IPS DF 6.9 (cell line): ENCODE data around the gene MTERF1.

Experiments used
- DNase-seq: peaks from one replicate; pipeline ENCODE4 v3.0.0-alpha.2; 2013; ENCODE audit warnings: low read depth, low spot score
- H3K27ac ChIP-seq: one replicate; pipeline ENCODE4 v1.5.1; 2013; ENCODE audit warnings: low read length, control low read depth
- H3K27me3 ChIP-seq: 2 replicates; pipeline ENCODE4 v1.6.1; 2013; ENCODE audit warnings: mild to moderate bottlenecking, low read length; ENCODE audit not compliant: control insufficient read depth, insufficient read depth
- H3K36me3 ChIP-seq: 2 replicates; pipeline ENCODE4 v1.6.1; 2013; ENCODE audit warnings: low read length; ENCODE audit not compliant: control insufficient read depth, insufficient read depth
- H3K4me1 ChIP-seq: 2 replicates; pipeline ENCODE4 v1.6.1; 2013; ENCODE audit warnings: low read length; ENCODE audit not compliant: control insufficient read depth, insufficient read depth
- H3K4me3 ChIP-seq: 2 replicates; pipeline ENCODE4 v1.5.1; 2013; ENCODE audit warnings: mild to moderate bottlenecking, low read length
- H3K9me3 ChIP-seq: 2 replicates; pipeline ENCODE4 v1.6.1; 2013; ENCODE audit warnings: low read length, inconsistent platforms; ENCODE audit not compliant: control insufficient read depth, insufficient read depth
- WGBS: extraction: QIAGEN DNeasy Blood & Tissue Kit; methylation state at CpG from one replicate; pipeline ENCODE4 v1.1.7; 2013; ENCODE audit warnings: mixed read lengths, missing lambda C conversion rate; ENCODE audit not compliant: insufficient read length, insufficient coverage; 5-methylcytosine and 5-hydroxymethylcytosine counted together

MTERF1 gene, protein sequence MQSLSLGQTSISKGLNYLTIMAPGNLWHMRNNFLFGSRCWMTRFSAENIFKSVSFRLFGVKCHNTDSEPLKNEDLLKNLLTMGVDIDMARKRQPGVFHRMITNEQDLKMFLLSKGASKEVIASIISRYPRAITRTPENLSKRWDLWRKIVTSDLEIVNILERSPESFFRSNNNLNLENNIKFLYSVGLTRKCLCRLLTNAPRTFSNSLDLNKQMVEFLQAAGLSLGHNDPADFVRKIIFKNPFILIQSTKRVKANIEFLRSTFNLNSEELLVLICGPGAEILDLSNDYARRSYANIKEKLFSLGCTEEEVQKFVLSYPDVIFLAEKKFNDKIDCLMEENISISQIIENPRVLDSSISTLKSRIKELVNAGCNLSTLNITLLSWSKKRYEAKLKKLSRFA

DNA sequence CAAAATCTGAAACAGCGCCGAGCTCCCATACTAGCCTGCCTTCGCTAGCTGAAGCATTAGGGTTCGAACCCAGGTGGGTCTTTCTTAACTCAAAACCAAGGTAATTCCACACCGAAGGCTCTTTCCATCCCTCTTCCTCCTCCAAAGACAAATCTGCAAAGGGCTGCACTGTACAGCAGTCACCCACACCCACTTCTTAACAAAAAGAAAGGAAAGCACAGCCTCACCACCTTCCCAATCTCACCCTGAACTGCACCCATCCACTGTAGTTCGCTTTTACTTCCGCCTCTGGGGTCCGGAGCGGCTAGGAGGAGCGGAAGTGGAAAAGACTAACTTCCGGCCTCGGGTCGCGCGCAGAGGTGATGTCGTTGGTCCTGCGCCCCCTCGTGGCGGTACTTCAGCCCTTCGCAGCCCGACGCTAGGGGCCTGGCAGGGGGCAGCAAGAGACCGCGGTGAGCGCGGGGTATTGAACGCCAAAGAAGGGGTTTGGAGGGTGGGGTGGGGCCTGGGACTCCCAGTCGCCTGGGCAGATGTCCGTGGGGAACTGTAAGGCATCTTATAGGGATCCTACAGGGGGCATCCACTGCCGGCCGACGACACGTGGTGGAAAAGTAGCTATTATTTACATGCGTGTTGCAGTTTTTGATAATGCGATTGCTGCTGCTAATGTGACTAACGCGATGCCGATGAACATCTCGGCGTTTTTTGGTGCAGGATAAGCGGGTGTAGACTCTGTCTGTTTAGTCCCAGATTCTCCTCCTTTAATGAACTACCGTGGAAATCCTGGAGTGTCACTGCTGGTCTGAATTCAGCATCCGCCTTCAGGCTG is at the start of gene MTERF1:
MTERF1 (minus strand) TSS at position 290 of the 829 bp plus-strand sequence. CDS start 619 bp downstream, outside the sequence.
- Histone ChIP-seq H3K36me3 (no peaks in the 10 kb centered on the region), H3K27me3 (no peaks in the 10 kb centered on the region), H3K27ac (no peak within 1 kb of the TSS), H3K4me1 (no peaks in the 10 kb centered on the region), H3K4me3 (peak within 1 kb of the TSS; percentile 60; the same call in 1 of the 2 replicates), H3K9me3 (no peaks in the 10 kb centered on the region)
- peak; percentile 92 for DNase-seq
- WGBS = no CpG with 5 or more reads among the region's 43 CpGs

DNA sequence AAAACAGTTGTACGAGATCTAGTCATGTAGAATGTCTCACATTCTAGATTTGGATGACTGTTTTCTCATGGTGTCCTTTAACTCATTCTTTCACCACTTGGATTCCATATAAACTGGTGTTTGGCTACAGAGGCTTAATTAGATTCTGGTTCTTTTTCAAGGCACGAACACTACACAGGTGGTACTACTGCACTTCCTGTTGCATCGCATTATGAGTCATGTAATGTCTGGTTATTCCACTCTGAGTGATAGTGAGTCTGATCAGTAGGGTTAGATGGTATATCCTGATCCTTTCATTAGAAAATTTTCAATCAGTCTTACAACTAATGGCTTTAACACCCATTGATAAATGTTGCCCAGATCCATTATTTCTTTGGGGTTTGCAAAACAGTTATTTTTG is 49.0 kb upstream of the MTERF1 start:
- Histone ChIP-seq H3K27me3 (no peaks in the 10 kb centered on the region), H3K4me3 (no peak overlapping the region), H3K4me1 (no peaks in the 10 kb centered on the region), H3K27ac (no peak overlapping the region), H3K9me3 (no peaks in the 10 kb centered on the region), H3K36me3 (no peaks in the 10 kb centered on the region)
- WGBS = no CpG with 5 or more reads among the region's 3 CpGs
- no peak for DNase-seq

DNA sequence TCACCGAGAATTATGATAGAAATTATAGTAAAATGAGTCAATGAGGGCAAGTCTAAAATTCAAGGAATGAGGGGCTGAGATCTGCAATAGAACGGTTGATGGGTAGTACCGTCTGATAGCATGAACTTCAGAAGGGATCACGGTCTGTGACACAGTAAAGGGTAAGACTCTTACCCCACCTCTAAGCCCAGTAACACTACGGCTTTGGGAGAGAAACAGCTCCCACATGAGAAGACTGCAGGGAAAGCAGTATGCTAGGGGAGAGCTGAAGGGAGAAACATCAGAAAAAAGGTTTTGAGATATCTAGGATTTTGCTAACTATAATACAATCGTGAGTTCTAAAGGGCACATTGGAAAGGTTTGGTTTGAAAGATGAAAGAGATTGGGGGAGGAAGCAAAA is 47.4 kb upstream of the MTERF1 start:
- no peaks in the 10 kb centered on the region for H3K9me3 ChIP-seq
- no peak overlapping the region for H3K27ac ChIP-seq
- DNase-seq = no peak
- no peaks in the 10 kb centered on the region for H3K36me3 ChIP-seq
- H3K4me3 ChIP-seq = no peak overlapping the region
- 100% methylated on average over 1 of the region's 6 CpGs for WGBS
- no peaks in the 10 kb centered on the region for H3K27me3 ChIP-seq
- no peaks in the 10 kb centered on the region for H3K4me1 ChIP-seq

DNA sequence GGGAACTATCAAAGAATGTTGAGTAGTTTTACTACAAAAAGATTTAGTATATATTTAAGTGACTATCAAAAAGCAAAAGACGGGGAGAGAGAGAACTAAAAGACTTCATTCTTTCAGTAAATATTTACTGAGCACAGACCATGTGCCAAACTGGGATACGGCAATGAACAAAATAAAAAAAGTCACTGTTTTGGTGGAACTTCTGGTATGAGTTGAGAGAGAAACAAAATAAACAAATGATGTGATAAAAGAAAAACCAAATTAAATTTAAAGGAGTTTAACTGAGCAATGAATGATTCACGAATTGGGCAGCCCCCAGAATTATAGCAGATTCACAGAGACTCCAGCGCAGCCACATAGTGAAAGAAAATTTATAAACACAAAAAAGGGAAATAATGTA is 42.4 kb upstream of the MTERF1 start:
- H3K4me1 ChIP-seq = no peaks in the 10 kb centered on the region
- H3K4me3 ChIP-seq = no peak overlapping the region
- no peaks in the 10 kb centered on the region for H3K9me3 ChIP-seq
- no peak for DNase-seq
- no peak overlapping the region for H3K27ac ChIP-seq
- H3K27me3 ChIP-seq = no peaks in the 10 kb centered on the region
- WGBS = no CpG with 5 or more reads among the region's 4 CpGs
- H3K36me3 ChIP-seq = no peaks in the 10 kb centered on the region

DNA sequence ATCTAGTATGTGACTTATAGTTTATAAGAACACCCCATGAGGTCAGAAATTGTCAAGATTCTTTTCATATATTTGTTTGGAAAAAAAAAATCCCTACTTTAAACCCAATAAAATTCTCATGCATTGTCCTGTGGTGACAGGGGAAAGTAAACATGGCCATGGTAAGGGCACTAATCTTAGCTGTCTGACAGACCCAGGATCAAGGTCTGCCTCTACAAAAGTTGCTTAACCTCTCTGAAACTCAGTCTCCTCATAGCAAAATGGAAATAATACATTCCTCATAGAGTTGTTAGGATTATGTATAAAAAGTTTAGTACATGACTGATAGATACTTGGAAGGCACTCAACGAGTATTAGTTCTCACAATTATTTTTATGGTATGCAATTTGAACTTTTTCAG is 37.9 kb upstream of the MTERF1 start:
- Histone ChIP-seq H3K4me1 (no peaks in the 10 kb centered on the region), H3K36me3 (no peaks in the 10 kb centered on the region), H3K9me3 (no peaks in the 10 kb centered on the region), H3K4me3 (no peak overlapping the region), H3K27me3 (no peaks in the 10 kb centered on the region), H3K27ac (no peak overlapping the region)
- no peak for DNase-seq
- no CpG with 5 or more reads among the region's 1 CpG for WGBS

DNA sequence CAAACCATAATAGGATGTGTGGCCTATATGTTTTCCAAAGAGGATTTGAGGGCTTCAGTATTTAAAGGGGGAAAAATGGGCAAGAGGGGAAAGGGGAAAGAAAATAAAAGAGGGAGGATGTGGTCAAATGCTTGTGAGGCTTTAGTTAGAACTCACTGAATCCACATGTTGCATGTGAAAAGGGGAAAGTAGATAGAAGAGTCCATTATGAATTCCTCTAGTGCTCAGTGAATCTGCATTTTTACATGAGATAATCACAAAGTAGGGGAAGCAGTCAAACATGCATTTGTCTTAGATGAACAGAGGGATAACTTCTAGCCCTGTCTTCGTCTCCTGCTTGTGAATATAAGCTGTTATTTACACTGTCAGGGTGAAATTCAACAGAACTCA is 35.5 kb upstream of the MTERF1 start:
- Histone ChIP-seq H3K4me3 (no peak overlapping the region), H3K36me3 (no peaks in the 10 kb centered on the region), H3K9me3 (no peaks in the 10 kb centered on the region), H3K4me1 (no peaks in the 10 kb centered on the region), H3K27ac (no peak overlapping the region), H3K27me3 (no peaks in the 10 kb centered on the region)
- DNase-seq = no peak
- no CpG with 5 or more reads among the region's 1 CpG for WGBS

DNA sequence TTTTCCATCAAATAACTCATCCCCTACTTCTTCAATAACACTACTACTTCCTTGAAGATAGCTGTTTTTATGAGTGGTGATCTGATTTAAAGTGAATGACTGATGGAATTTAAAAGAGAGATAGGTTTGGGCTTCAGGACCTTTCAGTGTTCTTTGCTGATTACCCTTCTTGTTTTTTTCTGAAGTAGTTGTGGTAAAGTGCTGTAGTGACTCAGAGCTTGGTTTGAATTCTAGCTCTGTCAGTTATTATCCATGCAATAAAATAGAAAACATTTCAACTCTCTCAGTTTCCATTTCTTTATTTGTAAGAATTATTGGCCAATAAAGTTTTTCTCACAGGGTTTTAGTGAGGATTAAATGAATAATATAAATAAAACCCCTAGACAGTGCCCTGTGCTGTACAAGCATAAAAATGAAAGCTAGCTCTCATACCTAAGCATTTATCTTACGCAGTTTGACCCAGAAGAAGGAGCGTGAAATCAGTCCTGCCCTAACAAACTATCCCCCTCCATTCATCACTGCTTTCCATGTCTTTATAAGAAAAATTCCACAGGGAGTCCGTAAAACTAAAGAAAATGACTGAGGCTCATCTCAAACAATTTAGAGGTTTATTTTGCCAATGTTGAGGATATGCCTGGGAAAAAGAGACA is 35.0 kb upstream of the MTERF1 start:
- H3K27me3 ChIP-seq = no peaks in the 10 kb centered on the region
- no peak overlapping the region for H3K4me3 ChIP-seq
- WGBS = no CpG with 5 or more reads among the region's 3 CpGs
- H3K9me3 ChIP-seq = no peaks in the 10 kb centered on the region
- no peaks in the 10 kb centered on the region for H3K4me1 ChIP-seq
- no peak overlapping the region for H3K27ac ChIP-seq
- no peaks in the 10 kb centered on the region for H3K36me3 ChIP-seq
- DNase-seq = no peak

DNA sequence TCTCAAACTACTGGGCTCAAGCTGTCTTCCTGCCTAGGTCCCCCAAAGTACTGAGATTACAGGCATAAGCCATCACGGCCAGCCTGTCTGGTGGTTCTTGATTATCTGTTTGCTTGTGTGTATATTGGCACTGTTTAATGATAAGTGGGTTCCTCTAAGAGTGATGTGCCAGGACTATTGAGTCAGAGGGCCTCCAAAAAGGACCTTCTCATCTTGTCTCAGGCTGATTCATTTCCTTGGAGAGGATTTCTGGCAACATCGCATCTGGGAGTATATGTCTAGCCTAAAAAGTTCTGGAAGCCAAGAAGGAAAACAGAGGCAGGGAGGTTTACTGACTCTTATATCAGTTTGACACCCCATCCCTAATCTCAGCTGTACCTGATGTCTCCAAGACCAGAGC is 33.1 kb upstream of the MTERF1 start:
- no CpG with 5 or more reads among the region's 2 CpGs for WGBS
- H3K27ac ChIP-seq = no peak overlapping the region
- no peak overlapping the region for H3K4me3 ChIP-seq
- H3K4me1 ChIP-seq = no peaks in the 10 kb centered on the region
- no peaks in the 10 kb centered on the region for H3K36me3 ChIP-seq
- H3K27me3 ChIP-seq = no peaks in the 10 kb centered on the region
- DNase-seq = no peak
- no peaks in the 10 kb centered on the region for H3K9me3 ChIP-seq

DNA sequence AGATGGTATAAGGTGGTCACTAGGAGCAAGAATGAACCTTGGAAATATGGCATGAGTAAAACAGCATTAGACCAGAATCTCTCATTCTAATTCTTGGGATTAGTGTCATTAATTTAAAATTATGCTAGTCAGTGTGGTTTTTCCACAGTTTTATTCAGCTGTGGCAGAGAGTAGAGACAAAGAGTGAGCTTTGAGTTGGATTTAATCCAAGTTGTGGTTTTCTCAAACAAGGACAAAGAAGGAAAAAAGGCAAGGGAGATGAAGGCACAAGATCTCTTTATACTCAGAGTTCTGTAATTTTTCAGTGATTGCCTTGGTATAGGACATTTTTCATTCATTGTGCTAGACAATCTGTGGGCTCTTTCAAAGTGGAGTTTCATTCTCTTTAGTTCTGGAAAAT is 32.0 kb upstream of the MTERF1 start:
- Histone ChIP-seq H3K4me3 (no peak overlapping the region), H3K4me1 (no peaks in the 10 kb centered on the region), H3K9me3 (no peaks in the 10 kb centered on the region), H3K27ac (no peak overlapping the region), H3K36me3 (no peaks in the 10 kb centered on the region), H3K27me3 (no peaks in the 10 kb centered on the region)
- DNase-seq = no peak

DNA sequence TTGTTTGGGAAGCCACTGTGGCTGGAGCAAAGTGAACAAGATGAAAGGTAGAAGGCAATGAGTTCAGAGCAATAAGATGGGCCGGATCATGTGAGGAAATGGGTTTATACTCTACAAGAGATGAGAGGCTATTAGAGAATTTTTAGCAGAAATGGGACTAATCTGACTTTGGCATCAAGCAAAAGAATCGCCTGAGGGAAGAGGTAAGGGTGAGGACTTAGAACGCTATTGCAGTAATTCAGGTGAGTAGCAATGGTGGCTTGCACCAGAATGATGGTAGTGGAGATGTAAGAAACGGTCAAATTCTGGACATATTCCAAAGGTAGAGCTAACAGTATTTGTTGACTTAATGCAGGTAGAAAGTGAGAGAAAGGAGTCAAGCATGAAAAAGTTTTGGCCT is 30.6 kb upstream of the MTERF1 start:
- Histone ChIP-seq H3K27me3 (no peaks in the 10 kb centered on the region), H3K27ac (no peak overlapping the region)
- no CpG with 5 or more reads among the region's 4 CpGs for WGBS

More for the DNA sequence above, 30.6 kb upstream of the MTERF1 start:
- Histone ChIP-seq H3K4me1 (no peaks in the 10 kb centered on the region), H3K36me3 (no peaks in the 10 kb centered on the region), H3K9me3 (no peaks in the 10 kb centered on the region), H3K4me3 (no peak overlapping the region)
- DNase-seq = no peak
